GM18511 (cell line): ENCODE results near the gene REV3L.

Experiments used
- ATAC-seq: cut with Tn5 transposase; IDR thresholded peaks from one replicate; pipeline ENCODE4 v1.9.1; 2021; ENCODE audit warnings: mild to moderate bottlenecking, moderate library complexity; ENCODE audit not compliant: unreplicated experiment

The REV3L gene

DNA sequence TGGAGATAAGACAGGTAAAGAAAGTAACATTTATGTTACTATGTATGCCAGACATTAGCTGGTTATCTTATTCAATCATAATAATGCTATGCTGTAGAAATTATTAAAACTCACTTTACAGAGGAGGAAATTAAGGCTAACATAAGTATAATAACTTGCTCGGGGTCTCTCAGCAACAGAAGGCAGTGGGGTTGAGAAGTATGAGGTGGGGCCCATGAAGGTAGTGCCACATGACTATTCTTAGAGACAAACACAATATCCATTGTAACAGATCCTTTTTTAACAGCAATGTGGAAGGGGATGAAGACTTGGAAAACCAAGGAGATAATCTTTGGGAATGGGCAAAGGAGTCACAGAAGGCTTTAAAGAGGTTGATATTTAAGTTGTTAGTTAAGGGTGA, 11.5 kb downstream of the REV3L start:
- no peak for ATAC-seq

DNA sequence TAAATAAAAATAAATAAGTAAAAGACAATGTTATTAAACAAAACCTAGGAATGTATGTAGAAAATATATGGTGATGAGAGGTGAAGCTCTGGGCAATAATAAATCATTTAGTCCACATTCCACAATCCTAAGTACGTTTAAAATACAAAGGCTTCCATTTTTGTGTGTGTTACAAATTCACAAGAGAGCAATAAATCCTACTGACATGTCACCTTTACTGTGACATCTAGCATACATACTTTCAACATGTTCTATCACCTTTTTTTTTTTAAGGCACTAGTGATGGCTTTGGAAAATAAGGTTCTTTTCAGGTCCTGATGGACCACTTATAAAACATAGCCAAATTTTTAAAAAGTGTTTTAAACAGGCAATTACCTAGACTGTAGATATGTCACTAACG, 12.0 kb downstream of the REV3L start:
- no peak for ATAC-seq

DNA sequence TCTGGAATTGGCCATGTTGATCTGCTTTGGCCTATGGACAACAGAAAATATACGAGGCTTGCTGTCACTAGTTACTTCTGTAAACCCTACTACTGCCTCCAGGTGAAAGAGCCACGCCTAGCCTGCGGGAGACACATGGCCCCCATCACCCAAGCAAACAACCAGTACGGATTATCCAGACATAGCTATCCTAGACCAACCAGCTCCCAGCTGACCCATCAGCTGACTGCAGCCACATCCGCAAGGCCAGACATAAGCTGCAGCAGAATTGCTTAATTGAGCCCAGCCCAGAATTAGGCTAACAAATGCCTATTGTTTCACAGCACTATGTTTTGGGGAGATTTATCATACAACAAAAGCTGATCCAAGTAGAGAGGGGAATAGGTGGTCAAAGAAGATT, 13.5 kb downstream of the REV3L start:
- no peak for ATAC-seq

DNA sequence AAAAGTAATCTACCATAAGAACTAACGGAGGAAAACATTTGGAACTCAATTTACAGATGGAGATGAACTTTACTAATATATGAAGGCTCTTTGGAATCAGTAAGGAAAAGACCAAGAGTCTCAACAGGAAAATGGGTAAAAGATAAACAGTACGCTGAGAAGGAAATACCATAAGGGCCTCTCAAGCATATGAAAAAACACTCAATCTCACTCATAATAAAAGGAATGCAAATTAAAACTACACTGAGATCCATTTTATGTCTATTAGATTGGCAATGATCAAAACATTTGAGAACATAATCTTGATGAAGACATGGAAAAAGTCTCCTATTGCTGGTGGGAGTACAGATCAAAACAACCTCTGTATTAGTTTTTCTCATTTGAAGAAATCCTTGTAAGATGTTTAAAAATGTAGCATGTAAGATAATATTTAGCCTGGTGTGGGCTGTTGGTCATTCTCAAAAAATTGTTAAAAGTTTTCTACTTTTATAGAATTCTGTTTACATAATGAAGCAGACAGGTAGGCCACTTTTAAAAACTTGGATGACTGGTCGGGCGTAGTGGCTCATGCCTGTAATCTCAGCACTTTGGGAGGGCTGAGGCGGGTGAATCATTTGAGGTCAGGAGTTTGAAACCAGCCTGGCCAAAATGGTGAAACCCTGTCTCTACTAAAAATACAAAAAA, 14.5 kb downstream of the REV3L start:
- no peak for ATAC-seq

DNA sequence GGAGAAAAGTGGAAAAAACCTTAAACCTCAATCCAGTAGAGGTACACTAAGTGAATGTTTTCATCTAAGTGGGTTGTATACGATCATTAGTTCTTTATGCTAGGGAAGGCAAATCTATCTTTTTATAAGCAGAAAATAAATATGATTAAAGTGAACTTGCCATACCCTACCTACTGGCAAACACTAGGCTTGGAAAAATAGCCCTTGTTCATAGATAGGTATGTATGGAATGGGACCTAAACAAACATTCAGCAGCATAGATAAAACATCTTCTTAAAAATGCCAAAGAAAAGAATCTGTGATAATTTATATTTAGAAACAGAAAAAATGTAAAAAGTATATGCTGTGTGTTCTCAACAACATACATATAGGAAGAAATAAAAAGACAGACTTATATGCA, 18.8 kb downstream of the REV3L start:
- ATAC-seq = no peak

DNA sequence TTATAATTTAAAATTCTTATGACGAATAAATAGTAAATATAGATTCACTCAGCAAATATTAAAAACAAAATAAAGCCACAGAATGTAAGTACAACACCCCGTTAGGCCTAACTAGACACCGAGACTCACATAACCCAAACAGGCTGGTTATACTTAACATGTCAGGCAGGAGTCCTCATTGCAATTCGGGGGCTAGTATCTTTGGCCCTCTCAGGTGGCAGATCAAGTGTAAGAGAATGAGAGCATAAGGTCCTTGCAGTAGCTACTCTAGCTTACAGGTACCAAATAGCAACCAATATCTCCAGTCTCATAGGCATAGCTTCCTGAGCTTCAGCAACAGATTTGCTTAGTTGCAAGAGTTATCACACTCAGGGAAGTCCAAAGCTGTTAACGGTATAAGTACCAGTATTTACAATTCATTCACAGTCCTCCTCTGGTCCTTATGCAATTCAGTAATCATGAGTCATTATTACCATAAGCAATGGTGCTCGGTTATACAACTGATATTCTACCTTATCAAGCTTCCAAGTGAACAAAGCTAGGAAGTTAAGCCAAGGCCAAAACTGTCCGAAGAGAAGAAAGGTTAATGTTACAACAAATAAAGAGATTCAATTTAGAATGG, 20.1 kb downstream of the REV3L start:
- ATAC-seq = no peak

DNA sequence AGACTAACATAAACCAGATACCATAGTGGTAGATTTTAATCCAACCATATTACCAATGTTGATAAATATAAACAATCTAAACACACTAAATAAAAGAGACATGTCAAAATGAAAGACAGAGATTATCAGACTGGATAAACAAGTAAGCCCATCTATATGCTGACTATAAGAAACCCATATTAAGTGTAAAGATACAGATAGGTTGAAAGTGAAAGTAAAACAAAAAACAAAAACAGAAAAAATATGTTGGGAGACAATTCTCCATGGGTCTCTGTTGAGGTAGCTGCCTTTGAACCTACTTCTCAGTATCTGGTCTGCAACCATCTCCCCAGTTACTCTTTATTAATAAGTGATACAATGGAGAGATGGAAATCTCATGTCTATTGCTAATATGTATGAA, 21.2 kb downstream of the REV3L start:
- ATAC-seq = no peak

DNA sequence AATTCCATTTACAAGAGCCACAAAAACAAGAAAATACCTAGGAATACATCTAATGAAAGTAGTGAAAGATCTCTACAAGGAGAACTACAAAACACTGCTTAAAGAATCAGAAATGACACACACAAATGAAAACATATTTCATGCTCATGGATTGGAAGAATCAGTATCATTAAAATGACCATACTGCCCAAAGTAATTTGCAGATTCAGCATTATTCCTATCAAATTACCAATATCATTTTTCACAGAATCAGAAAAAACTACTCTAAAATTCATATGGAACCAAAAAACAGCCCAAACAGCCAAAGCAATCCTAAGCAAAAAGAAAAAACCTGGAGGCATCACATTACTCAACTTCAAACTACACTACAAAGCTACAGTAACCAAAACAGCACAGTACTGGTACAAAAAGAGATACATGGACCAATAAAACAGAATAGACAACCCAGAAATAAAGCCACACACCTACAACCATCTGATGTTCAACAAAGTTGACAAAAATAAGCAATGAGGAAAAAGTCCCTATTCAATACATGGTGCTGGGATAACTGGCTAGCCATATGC, 24.3 kb downstream of the REV3L start:
- ATAC-seq = no peak

DNA sequence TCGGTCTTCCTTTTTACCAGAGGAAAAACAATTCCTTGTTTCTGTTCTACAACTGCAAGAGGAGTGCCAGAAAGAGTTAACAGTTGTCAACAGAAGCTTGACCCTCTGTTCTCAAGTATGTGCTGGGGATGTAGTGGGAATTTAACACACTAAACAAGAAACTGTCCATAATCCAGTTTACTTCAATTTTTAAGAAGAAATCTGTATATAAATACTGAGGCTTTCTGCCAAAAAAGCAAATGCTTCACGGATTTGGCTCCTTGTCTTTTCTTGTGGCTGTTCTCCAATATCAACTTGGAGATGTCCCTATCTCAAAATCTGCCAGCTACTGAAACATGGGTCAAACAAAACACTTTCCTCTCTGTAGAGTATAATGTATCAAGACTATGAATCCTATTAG, 26.8 kb downstream of the REV3L start:
- no peak for ATAC-seq

DNA sequence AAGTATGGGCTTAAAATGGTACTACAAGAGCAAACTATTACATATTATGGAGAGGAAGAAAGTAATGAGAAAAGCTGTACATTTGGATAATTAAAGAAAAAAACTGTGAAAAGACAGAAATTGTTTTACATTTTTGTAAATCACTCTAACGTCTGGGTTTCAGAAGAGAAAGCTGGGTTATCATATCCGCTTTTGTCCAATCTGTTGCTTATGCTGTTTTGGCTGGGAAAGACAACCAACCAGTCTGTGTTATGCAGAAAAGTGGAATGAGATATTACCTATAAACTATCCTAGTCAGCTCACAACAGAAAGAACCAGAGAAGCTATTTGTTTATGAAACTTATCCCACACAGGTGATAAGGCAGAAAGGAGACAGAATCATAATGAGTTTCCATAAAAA, 32.4 kb downstream of the REV3L start:
- ATAC-seq = no peak

DNA sequence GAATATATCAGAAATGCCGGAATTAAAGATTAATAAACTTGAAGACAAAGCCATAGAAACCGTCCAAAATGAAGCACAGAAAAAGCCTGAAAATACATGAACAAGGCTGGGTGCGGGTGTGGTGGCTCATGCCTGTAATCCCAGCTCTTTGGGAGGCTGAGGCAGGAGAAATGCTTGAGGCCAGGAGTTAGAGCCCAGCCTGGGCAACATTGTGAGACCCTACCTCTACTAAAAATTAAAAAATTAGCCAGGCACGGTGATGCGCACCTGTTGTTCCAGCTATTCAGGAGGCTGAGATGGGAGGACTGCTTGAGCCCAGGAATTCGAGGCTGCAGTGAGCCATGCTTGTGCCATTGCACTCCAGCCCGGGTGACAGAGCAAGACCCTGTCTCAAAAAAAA, 32.9 kb downstream of the REV3L start:
- ATAC-seq = no peak

DNA sequence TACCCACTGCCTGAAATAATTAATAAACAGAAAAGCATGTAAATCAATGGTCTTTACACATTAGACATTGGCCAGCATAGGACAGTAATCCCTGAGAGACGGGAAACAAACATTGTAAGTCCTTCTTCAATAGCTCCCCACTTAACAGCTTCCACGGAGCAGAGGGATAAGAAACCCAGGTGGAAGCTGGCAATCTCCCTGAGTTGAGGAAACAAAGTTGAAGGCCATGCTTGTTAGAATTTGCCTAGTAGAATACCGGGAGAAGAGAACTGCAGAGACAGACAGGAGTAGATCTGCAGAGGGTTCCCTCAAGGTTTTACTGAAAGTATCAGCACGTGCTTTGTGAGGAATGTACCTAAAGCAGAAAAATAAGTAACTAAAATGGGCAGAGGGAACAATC, 33.9 kb downstream of the REV3L start:
- ATAC-seq = no peak

DNA sequence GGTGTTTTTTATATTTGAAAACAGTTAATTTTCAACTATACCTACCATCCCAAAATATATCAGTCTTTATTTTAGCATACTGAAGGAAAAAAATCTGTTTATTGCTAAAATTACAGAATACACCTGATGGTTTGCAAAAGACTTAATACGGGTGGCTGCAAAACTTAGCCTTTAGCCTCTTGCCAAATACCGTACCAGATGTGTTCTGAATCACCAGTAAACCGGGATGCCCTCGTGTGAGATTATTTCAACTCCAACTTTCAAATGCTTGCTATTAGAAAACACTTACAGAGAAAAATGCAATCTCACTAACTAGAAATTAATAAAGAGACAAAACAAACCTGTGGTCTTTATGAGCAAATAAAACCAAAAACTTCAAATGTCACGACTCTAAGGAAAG, 36.0 kb downstream of the REV3L start:
- ATAC-seq = no peak

DNA sequence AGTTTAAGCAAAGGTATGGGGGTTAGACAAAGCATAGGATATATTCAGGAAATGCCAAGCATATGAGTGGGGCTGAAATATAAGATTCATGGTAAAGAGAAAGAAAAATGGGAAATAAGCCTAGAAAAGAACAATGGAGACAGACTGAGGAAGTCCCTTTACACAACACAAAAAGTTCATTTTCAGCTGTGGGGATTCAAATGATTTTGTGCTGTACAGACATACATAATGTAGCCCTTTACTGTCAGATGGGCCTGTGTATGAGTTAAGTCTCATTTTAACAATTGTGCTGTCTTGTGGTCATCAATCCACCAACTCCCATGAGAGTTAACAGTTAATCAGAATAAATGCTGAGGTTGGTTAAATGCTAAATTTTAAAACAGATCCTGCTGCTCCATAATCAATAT, 37.2 kb downstream of the REV3L start:
- ATAC-seq = no peak

DNA sequence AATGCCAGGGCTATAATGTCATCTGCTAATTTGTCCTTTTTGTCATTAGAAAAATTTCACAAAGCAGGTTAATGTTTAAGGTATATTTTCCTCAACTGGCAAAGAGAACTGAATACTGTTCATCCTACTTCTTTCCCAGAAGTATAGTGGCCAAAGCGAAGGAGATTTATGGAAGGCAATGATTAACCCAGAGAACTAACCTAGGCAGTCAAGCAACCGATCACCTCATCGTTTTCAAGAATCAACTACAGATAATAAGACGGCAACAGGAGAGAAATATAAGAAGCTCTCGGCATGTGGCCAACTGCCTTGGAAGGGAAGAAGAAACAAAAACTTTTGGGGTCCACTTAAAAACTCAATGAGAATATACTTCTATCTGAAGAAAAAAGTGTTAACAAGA, 38.2 kb downstream of the REV3L start:
- ATAC-seq = no peak

DNA sequence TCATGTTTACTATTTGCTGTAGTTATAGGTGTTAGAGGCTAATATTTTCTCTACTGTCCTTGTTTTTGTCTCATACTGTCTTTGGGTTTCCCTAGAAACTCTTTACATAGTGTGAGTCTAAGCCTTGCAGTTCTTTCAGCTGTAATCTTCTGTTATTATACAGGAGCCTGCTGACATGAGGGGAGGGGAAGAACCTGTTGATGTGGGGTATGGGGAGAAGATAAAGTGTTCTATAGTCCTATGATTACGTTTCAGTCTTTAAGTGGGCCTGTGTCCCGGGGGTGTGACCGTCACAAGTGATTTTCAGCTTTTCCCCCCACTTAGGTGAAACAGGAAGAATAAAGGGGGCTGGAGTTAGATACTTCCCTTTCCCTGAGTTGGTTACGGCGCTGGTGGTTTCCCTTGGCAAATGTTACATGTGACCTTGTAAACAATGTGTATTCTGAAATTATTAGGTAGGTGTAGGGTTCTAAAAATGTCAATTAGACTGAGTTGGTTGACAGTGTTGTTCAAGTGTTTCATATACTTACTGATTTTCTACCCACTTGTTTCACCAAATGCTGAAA, 41.3 kb downstream of the REV3L start:
- ATAC-seq = no peak

DNA sequence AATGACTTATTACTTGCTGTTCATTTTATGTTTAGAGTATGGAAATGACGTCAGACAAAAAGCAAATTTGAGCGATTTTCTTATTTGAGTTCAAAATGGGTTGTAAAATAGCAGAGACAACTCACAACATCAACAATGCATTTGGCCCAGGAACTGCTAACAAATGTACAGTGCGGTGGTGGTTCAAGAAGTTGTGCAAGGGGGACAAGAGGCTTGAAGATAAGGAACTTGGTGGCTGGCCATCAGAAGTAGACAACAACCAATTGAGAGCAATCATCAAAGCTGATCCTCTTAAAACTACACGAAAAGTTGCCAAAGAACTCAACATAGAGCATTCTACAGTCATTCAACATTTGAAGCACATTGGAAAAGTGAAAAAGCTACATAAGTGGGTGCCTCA, 43.8 kb downstream of the REV3L start:
- ATAC-seq = no peak

DNA sequence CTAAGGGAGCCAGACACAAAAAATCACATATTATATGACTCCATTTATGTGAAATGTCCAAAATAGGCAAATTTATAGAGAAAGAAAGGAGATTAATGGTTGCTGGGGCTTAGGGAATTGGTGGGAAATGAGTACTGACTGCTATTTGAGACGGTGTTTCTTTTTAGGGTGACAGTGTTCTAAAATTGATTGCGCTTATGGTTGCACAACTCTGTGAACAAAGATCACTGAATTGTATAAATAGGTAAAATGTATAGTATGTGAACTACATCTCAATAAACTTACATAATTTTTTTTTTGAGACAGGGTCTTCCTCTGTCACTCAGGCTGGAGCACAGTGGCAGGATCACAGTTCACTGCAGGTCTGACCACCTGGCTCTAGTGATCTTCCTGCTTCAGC, 45.4 kb downstream of the REV3L start:
- ATAC-seq = no peak

DNA sequence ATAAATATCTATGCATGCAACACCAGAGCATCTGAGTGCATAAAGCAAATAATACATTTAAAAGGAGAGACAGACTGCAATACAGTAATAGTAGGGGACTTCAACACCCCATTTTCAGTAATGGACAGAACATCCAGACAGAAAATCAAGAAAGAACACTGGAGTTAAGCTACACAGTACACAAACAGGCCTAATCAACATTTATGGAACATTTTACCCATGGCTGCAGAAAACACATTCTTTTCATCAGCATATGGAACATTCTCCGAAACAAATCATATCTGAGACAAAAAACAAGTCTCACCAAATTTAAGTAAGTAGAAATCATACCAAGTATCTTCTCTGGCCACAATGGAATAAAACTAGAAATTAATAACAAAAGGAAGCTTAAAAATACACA, 50.5 kb downstream of the REV3L start:
- no peak for ATAC-seq

DNA sequence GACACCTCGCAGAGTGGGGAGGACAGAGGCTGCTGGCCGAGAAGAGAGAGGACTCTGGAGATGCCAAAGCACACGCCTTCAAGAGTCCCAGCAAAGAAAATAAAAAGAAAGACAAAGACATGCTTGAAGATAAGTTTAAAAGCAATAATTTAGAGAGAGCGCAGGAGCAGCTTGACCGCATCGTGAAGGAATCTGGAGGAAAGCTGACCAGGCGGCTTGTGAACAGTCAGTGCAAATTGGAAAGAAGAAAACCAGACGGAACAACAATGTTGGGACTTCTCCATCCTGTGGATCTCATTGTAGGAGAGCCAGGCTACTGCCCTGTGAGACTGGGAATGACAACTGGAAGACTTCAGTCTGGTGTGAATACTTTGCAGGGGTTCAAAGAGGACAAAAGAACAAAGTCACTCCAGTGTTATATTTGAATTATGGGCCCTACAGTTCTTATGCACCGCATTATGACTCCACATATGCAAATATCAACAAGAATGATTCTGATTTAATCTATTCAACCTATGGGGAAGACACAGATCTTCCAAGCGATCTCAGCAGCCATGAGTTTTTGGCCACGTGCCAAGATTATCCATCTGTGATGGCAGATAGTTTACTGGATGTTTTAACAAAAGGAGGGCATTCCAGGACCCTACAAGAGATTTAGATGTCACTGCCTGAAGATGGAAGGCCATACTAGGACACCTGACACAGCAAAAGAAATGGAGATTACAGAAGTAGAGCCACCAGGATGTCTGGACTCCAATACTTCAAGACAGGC, 52.2 kb downstream of the REV3L start:
- ATAC-seq = no peak

DNA sequence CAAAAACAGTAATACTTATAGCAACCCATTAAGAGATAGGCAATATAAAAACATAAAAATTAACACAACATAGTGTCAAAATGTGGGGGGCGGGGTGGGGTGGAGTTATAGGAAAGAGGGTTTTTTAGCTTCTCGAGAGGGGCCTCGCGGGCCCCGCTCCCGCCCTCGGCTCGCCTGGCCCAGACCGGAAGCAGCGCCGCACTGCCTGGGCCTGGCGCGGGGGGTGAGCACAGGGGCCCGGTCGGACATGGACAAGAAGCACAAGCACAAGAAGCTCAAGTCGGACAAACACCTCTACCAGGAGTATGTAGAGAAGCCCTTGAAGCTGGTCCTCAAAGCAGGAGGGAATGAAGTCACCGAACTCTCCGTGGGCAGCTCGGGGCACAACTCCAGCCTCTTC, 53.4 kb downstream of the REV3L start:
- ATAC-seq = no peak

DNA sequence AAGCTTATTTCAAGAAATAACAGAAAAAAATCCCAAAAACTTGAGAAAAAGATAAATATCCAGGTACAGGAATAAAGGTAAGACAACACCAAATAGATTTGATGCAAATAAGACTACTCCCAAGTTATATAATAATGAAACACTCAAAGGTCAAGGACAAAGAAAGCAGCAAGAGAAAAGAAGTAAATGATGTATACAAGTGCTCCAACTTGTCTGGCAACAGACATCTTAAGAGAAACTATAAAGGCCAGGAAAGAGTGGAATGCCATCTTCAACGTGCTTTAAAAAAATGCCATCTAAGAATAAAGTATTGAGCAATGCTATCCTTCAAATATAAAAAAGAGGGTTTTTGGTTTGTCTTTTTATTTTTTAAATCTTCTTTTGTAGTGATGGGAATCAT, 54.2 kb downstream of the REV3L start:
- no peak for ATAC-seq
